Mucosa of stomach (tissue), 1 donor: ENCODE measurements around the gene KANK2.

Experiments
- H3K27me3 ChIP-seq: one replicate; pipeline ENCODE4 v1.7.0; 2013; ENCODE audit warnings: mild to moderate bottlenecking, low read length; ENCODE audit not compliant: control insufficient read depth, insufficient read depth
- H3K36me3 ChIP-seq: one replicate; pipeline ENCODE4 v1.7.0; 2013; ENCODE audit warnings: low read length; ENCODE audit not compliant: control insufficient read depth, insufficient read depth
- H3K4me1 ChIP-seq: one replicate; pipeline ENCODE4 v1.7.0; 2013; ENCODE audit warnings: mild to moderate bottlenecking, low read length; ENCODE audit not compliant: control insufficient read depth, insufficient read depth
- H3K4me3 ChIP-seq: one replicate; pipeline ENCODE4 v1.7.0; 2013; ENCODE audit warnings: low read length
- H3K9ac ChIP-seq: one replicate; pipeline ENCODE4 v1.7.0; 2013; ENCODE audit warnings: mild to moderate bottlenecking, low read length, moderate library complexity
- H3K9me3 ChIP-seq: one replicate; pipeline ENCODE4 v1.7.0; 2013; ENCODE audit warnings: mild to moderate bottlenecking, low read length, moderate library complexity; ENCODE audit not compliant: control insufficient read depth
- donor health status: Pancreatic carcinoma.

KANK2 gene

GRCh38 chr19:11236324-11237301 lies 39.3 kb upstream of the KANK2 start:
- Histone ChIP-seq H3K27me3 (no peaks in the 10 kb centered on the region), H3K4me1 (peaks cover 4% of the 10 kb centered on the region), H3K36me3 (no peaks in the 10 kb centered on the region), H3K9me3 (no peaks in the 10 kb centered on the region), H3K9ac (no peak overlapping the region), H3K4me3 (no peak overlapping the region)

GRCh38 chr19:11234486-11235075 lies 37.2 kb upstream of the KANK2 start:
- Histone ChIP-seq H3K4me1 (peaks cover 4% of the 10 kb centered on the region), H3K9ac (no peak overlapping the region), H3K36me3 (no peaks in the 10 kb centered on the region), H3K27me3 (no peaks in the 10 kb centered on the region), H3K9me3 (no peaks in the 10 kb centered on the region), H3K4me3 (no peak overlapping the region)

- Histone ChIP-seq H3K4me3 (no peak overlapping the region), H3K9ac (no peak overlapping the region), H3K36me3 (no peaks in the 10 kb centered on the region), H3K9me3 (no peaks in the 10 kb centered on the region), H3K27me3 (no peaks in the 10 kb centered on the region), H3K4me1 (peaks cover 4% of the 10 kb centered on the region)
These were observed 35.7 kb upstream of the KANK2 start for GRCh38 chr19:11233073-11233472.

- H3K36me3 ChIP-seq: no peaks in the 10 kb centered on the region
- H3K9me3 ChIP-seq: no peaks in the 10 kb centered on the region
- H3K4me1 ChIP-seq: peaks cover 4% of the 10 kb centered on the region
- no peaks in the 10 kb centered on the region for H3K27me3 ChIP-seq
- H3K9ac ChIP-seq: no peak overlapping the region
- no peak overlapping the region for H3K4me3 ChIP-seq
These were observed 35.2 kb upstream of the KANK2 start for GRCh38 chr19:11232555-11232954.

- Histone ChIP-seq H3K27me3 (no peaks in the 10 kb centered on the region), H3K4me1 (peaks cover 4% of the 10 kb centered on the region), H3K9me3 (no peaks in the 10 kb centered on the region), H3K9ac (no peak overlapping the region), H3K36me3 (peaks cover 5% of the 10 kb centered on the region), H3K4me3 (no peak overlapping the region)
These were observed 33.5 kb upstream of the KANK2 start for GRCh38 chr19:11230621-11231386.

GRCh38 chr19:11227195-11227886 lies 30.0 kb upstream of the KANK2 start:
- no peaks in the 10 kb centered on the region for H3K9me3 ChIP-seq
- H3K4me1 ChIP-seq: no peaks in the 10 kb centered on the region
- H3K4me3 ChIP-seq: no peak overlapping the region
- H3K9ac ChIP-seq: no peak overlapping the region
- H3K27me3 ChIP-seq: no peaks in the 10 kb centered on the region
- H3K36me3 ChIP-seq: peaks cover 7% of the 10 kb centered on the region

- no peaks in the 10 kb centered on the region for H3K9me3 ChIP-seq
- H3K27me3 ChIP-seq: no peaks in the 10 kb centered on the region
- no peak overlapping the region for H3K9ac ChIP-seq
- H3K4me1 ChIP-seq: no peaks in the 10 kb centered on the region
- peaks cover 13% of the 10 kb centered on the region for H3K36me3 ChIP-seq
- H3K4me3 ChIP-seq: no peak overlapping the region
These were observed 29.4 kb upstream of the KANK2 start for GRCh38 chr19:11226716-11227166.

- H3K4me1 ChIP-seq: no peaks in the 10 kb centered on the region
- H3K9ac ChIP-seq: no peak overlapping the region
- peaks cover 15% of the 10 kb centered on the region for H3K36me3 ChIP-seq
- no peak overlapping the region for H3K4me3 ChIP-seq
- H3K27me3 ChIP-seq: no peaks in the 10 kb centered on the region
- no peaks in the 10 kb centered on the region for H3K9me3 ChIP-seq
These were observed 28.5 kb upstream of the KANK2 start for GRCh38 chr19:11225815-11226214.

GRCh38 chr19:11225172-11225571 lies 27.8 kb upstream of the KANK2 start:
- no peak overlapping the region for H3K4me3 ChIP-seq
- H3K9me3 ChIP-seq: no peaks in the 10 kb centered on the region
- no peaks in the 10 kb centered on the region for H3K4me1 ChIP-seq
- H3K9ac ChIP-seq: no peak overlapping the region
- no peaks in the 10 kb centered on the region for H3K27me3 ChIP-seq
- H3K36me3 ChIP-seq: peaks cover 15% of the 10 kb centered on the region

- H3K27me3 ChIP-seq: no peaks in the 10 kb centered on the region
- H3K4me1 ChIP-seq: no peaks in the 10 kb centered on the region
- H3K9me3 ChIP-seq: no peaks in the 10 kb centered on the region
- no peak overlapping the region for H3K9ac ChIP-seq
- H3K4me3 ChIP-seq: no peak overlapping the region
- H3K36me3 ChIP-seq: peaks cover 15% of the 10 kb centered on the region
These were observed 27.1 kb upstream of the KANK2 start for GRCh38 chr19:11224429-11224828.

- Histone ChIP-seq H3K36me3 (peaks cover 15% of the 10 kb centered on the region), H3K9me3 (no peaks in the 10 kb centered on the region), H3K27me3 (no peaks in the 10 kb centered on the region), H3K4me1 (no peaks in the 10 kb centered on the region), H3K4me3 (no peak overlapping the region), H3K9ac (no peak overlapping the region)
These were observed 25.9 kb upstream of the KANK2 start for GRCh38 chr19:11223200-11223599.
